MCF 10A (cell line): ENCODE measurements around the gene LPAR3. TPM values are rescaled to one million over a fixed set of nuclear protein-coding genes. Genes with fewer than 3 reads are reported as not detected.

Experiments used
- BruUV-seq: library from RNA; stranded (reverse); fragments of 400-500 nt; replicated peaks from 2 replicates; lab custom pipeline; 2021; lab: Mats Ljungman, UMichigan
- CTCF ChIA-PET: fragments of 300-600 bp; sonication (Branson Sonifier 250); formaldehyde crosslinking; extraction: SDS; loops from one replicate; lab custom pipeline; 2021; ENCODE audit warnings: antibody characterized with exemption, inconsistent platforms; lab: Yijun Ruan, JAX
- POLR2A ChIA-PET: fragments of 300-600, 350-650 bp; sonication (Branson Sonifier 250); formaldehyde crosslinking; extraction: SDS; loops from one replicate; lab custom pipeline; 2020; ENCODE audit warnings: antibody characterized with exemption, inconsistent platforms; lab: Yijun Ruan, JAX
- DNase-seq: peaks from one replicate; pipeline ENCODE4 v3.0.0-alpha.2; 2018; ENCODE audit not compliant: unreplicated experiment
- H3K27ac Mint-ChIP-seq: one replicate; pipeline ENCODE4 v1.8.0; 2022; ENCODE audit warnings: mild to moderate bottlenecking, low read depth, mixed read lengths; ENCODE audit not compliant: unreplicated experiment
- H3K27me3 Mint-ChIP-seq: one replicate; pipeline ENCODE4 v1.8.0; 2022; ENCODE audit warnings: mixed read lengths; ENCODE audit not compliant: insufficient read depth, unreplicated experiment
- H3K36me3 Mint-ChIP-seq: one replicate; pipeline ENCODE4 v1.8.0; 2022; ENCODE audit warnings: mild to moderate bottlenecking, moderate library complexity, mixed read lengths; ENCODE audit not compliant: insufficient read depth, unreplicated experiment
- H3K4me1 Mint-ChIP-seq: one replicate; pipeline ENCODE4 v1.8.0; 2022; ENCODE audit warnings: mixed read lengths; ENCODE audit not compliant: insufficient read depth, unreplicated experiment
- H3K4me3 Mint-ChIP-seq: one replicate; pipeline ENCODE4 v1.8.0; 2022; ENCODE audit warnings: mild to moderate bottlenecking, moderate library complexity, mixed read lengths; ENCODE audit not compliant: unreplicated experiment
- H3K9me3 Mint-ChIP-seq: one replicate; pipeline ENCODE4 v1.8.0; 2022; ENCODE audit warnings: mixed read lengths; ENCODE audit not compliant: unreplicated experiment
- intact Hi-C: fragments of 100-400 bp; cut with micrococcal nuclease; formaldehyde crosslinking; loops from 2 replicates; pipeline ENCODE4 v1.14.1; 2022
- total RNA-seq: library from RNA; stranded (reverse); gene quantifications from 2 replicates; pipeline ENCODE4 v1.2.3, GENCODE V29; 2022
- TF ChIP-seq, protein P1 (sequence below): fragments of 200-600 bp; IDR thresholded peaks from one replicate; pipeline ENCODE4 v1.8.0; 2022; ENCODE audit warnings: antibody characterized with exemption, mild to moderate bottlenecking; ENCODE audit not compliant: unreplicated experiment

Gene LPAR3
- total RNA-seq, 1 experiment from 2014 or later, result 1.0 TPM

DNA sequence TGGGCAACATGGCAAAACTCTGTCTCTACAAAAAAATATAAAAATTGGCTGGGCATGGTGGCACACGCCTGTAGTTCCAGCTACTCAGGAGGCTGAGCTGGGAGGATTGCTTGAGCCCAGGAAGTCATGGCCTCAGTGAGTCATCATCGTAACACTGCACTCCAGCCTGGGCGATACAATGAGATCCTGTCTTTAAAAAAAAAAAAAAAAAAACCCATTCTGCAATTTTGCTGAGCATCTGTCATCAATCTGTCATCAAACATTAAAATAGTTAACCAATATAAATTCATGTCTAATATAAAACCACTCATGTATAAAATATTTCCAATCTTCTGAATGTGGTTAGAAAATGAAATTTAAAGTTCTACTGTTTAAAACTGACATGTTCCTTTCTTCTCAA is 56.9 kb downstream of the LPAR3 start:
- ChIA-PET POLR2A (interaction anchor here (0.7 kb wide), 1 partner anchor 138 kb away, joined by 4 read pairs; no protein-coding TSS in a partner anchor), CTCF (interaction anchor here (0.6 kb wide), 1 partner anchor 139 kb away, joined by 3 read pairs; no protein-coding TSS in a partner anchor)
- peaks cover 6% of the 10 kb centered on the region for H3K36me3 Mint-ChIP-seq
- H3K27ac Mint-ChIP-seq, result peak overlapping the region; percentile 57
- no TSS peak for BruUV-seq
- intact Hi-C loops, result no loop called here
- H3K4me3 Mint-ChIP-seq, result no peak overlapping the region
- peak; percentile 45 for DNase-seq
- H3K27me3 Mint-ChIP-seq, result no peaks in the 10 kb centered on the region
- TF ChIP-seq, protein P1, sequence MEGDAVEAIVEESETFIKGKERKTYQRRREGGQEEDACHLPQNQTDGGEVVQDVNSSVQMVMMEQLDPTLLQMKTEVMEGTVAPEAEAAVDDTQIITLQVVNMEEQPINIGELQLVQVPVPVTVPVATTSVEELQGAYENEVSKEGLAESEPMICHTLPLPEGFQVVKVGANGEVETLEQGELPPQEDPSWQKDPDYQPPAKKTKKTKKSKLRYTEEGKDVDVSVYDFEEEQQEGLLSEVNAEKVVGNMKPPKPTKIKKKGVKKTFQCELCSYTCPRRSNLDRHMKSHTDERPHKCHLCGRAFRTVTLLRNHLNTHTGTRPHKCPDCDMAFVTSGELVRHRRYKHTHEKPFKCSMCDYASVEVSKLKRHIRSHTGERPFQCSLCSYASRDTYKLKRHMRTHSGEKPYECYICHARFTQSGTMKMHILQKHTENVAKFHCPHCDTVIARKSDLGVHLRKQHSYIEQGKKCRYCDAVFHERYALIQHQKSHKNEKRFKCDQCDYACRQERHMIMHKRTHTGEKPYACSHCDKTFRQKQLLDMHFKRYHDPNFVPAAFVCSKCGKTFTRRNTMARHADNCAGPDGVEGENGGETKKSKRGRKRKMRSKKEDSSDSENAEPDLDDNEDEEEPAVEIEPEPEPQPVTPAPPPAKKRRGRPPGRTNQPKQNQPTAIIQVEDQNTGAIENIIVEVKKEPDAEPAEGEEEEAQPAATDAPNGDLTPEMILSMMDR, result no peak
- no peaks in the 10 kb centered on the region for H3K9me3 Mint-ChIP-seq
- H3K4me1 Mint-ChIP-seq, result peaks cover 20% of the 10 kb centered on the region

GRCh38 chr1:84835169-84835568 is 57.8 kb downstream of the LPAR3 start:
- intact Hi-C loops, result no loop called here
- Mint-ChIP-seq H3K27me3 (no peaks in the 10 kb centered on the region), H3K4me1 (peaks cover 20% of the 10 kb centered on the region), H3K4me3 (peak overlapping the region; percentile 2), H3K27ac (peak overlapping the region; percentile 57), H3K9me3 (no peaks in the 10 kb centered on the region), H3K36me3 (peaks cover 6% of the 10 kb centered on the region)
- no TSS peak for BruUV-seq
- ChIA-PET POLR2A (interaction anchor here (0.6 to 2.6 kb wide), 9 partner anchors 7 to 690 kb away, joined by 3 to 18 read pairs (median 4); no protein-coding TSS in a partner anchor), CTCF (interaction anchor here (0.9 to 1.7 kb wide), 2 partner anchors 9 to 15 kb away, joined by 3 to 7 read pairs; no protein-coding TSS in a partner anchor)
- peak; percentile 69 for DNase-seq
- TF ChIP-seq, protein P1, result no peak

DNA sequence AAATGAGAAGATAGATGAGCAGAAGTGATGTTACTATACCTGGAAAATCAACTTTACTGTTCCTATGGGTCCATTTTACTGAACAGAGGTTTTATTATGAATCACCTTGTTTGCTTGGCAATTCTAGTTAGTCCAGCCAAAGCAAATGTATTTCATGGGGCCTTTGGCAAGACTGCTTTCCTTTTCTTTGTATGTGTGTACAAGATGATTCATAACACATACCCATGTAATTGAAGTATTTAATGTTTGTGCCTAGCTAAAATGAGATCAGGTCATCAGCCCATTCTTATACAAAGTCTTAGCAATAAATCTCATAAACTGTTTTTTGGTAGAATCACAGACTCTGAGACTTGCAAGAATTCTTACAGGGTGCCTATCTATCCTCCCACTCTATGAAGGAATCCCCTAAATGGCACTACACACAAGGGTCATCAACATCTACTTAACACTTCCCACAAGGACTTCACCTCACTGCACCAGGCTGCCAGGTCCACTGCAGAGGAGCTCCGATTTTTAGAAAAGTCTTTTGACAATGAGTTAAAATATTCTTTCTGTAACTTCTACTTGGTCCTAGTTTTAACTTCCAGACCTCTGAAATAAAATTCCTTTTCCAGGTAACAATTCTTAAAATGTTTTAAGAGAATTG is 58.5 kb downstream of the LPAR3 start:
- POLR2A ChIA-PET, result interaction anchor here (0.6 to 2.6 kb wide), 12 partner anchors 8 to 689 kb away, joined by 3 to 18 read pairs (median 4); no protein-coding TSS in a partner anchor
- H3K27ac Mint-ChIP-seq, result peak overlapping the region; percentile 57
- CTCF ChIA-PET, result interaction anchor here (0.6 to 1.7 kb wide), 4 partner anchors 9 to 1666 kb away, joined by 3 to 7 read pairs (median 4); no protein-coding TSS in a partner anchor
- peaks cover 20% of the 10 kb centered on the region for H3K4me1 Mint-ChIP-seq
- peak; percentile 87 for DNase-seq
- intact Hi-C loops, result no loop called here
- peak overlapping the region; percentile 2 for H3K4me3 Mint-ChIP-seq
- no peaks in the 10 kb centered on the region for H3K27me3 Mint-ChIP-seq
- no peaks in the 10 kb centered on the region for H3K9me3 Mint-ChIP-seq
- no TSS peak for BruUV-seq
- H3K36me3 Mint-ChIP-seq, result peaks cover 6% of the 10 kb centered on the region
- TF ChIP-seq, protein P1, result no peak

GRCh38 chr1:84833194-84833593 is 59.8 kb downstream of the LPAR3 start:
- Mint-ChIP-seq H3K4me3 (no peak overlapping the region), H3K27ac (no peak overlapping the region), H3K9me3 (no peaks in the 10 kb centered on the region), H3K36me3 (no peaks in the 10 kb centered on the region), H3K27me3 (no peaks in the 10 kb centered on the region), H3K4me1 (peaks cover 26% of the 10 kb centered on the region)
- TF ChIP-seq, protein P1, result no peak
- CTCF ChIA-PET, result interaction anchor here (0.7 to 1.7 kb wide), 3 partner anchors 11 to 61 kb away, joined by 4 to 7 read pairs (median 4); no protein-coding TSS in a partner anchor
- no TSS peak for BruUV-seq
- POLR2A ChIA-PET, result interaction anchor here (1.6 to 2.6 kb wide), 3 partner anchors 9 to 19 kb away, joined by 8 to 18 read pairs (median 13); no protein-coding TSS in a partner anchor
- intact Hi-C loops, result no loop called here
- DNase-seq, result no peak
